ENCODE results near the gene SRRM4.

SRRM4 gene

GRCh38 chr12:119208626-119209061 lies 227.3 kb downstream of the SRRM4 start:
- no peak overlapping the region for H3K27ac ChIP-seq
- TF ChIP-seq ZFX (IDR thresholded peaks at IDR 0.05; ENCODE audit: borderline replicate concordance): no peak
- TF ChIP-seq CTCF (IDR thresholded peaks at IDR 0.05): no peak

- H3K27ac ChIP-seq: no peak overlapping the region
- TF ChIP-seq CTCF (IDR thresholded peaks at IDR 0.05) (no peak), ZFX (IDR thresholded peaks at IDR 0.05; ENCODE audit: borderline replicate concordance) (no peak)
Observed at GRCh38 chr12:119211884-119212283, 230.5 kb downstream of the SRRM4 start.
